ENCODE results near the gene VAPB.

VAPB gene

DNA sequence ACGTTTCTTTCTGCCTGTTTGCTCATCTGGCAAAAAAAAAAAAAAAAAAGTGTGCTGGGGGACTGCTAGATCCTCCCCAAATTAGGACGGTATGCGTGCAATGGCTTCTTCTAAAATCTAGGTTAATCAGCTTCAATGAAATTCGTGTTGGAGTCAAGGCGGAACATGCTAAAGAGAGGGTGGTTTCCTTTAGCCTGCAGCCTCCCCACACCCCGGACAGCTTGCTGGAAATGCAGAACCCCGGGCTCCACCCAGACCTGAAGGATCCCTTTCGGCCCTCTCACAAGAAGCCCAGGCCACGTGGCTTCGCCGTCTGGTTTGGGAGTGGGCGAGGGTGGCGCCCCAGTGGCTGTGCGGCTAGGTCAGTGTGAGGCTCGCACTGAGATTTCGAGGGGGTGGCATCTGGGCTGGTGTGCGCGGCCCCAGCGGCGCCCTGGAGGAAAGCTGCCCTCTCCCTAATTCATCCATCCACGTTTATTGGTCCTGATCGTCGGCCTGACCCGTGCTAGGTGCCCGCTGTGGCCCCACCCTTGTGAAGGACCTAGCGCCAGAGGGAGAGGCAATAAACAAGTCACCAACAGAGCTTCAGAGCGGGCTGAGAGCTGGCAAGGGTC lies 77.2 kb downstream of the VAPB start:
- DNase-seq, result no peak

DNA sequence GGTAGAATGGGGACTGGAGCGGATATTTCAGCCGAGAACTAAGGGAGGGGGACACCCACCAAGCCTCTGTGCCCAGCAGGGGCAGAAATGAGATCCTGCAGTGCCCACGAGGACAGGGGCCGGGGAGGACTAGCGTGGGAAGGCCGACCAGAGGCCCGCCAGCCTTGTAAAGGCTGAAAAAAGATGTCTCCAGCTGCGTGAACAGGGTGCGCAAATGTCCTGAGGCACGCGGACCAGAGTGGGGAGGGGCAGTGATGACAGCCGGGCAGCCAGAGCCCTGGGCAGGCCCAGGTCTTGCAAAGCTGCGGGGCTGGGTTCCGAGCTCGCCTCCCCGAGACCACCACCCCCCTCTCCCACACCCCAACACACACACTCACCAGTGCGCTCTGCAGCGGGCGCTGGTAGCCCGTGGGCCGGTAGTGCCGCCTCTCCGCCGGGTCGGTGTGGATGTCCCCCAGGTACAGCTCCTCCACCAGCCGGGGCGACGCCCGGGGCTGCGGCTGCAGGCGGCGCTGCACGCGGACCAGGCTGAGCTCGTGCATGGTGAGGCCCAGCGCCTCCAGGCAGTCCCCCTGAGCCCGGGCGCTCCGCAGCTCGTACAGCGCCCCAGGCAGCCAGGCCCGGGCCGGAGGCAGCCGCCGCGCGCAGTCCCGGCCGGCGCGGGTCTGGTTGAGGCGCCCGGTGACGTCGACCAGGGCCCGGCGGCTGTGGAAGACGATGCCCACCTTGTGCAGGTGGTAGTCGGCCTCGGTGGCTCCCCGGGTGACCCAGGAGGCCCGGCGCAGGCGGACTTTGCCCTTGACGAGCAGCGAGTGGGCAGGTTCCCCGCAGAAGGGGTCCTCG lies 77.9 kb downstream of the VAPB start:
- no peak for DNase-seq

DNA sequence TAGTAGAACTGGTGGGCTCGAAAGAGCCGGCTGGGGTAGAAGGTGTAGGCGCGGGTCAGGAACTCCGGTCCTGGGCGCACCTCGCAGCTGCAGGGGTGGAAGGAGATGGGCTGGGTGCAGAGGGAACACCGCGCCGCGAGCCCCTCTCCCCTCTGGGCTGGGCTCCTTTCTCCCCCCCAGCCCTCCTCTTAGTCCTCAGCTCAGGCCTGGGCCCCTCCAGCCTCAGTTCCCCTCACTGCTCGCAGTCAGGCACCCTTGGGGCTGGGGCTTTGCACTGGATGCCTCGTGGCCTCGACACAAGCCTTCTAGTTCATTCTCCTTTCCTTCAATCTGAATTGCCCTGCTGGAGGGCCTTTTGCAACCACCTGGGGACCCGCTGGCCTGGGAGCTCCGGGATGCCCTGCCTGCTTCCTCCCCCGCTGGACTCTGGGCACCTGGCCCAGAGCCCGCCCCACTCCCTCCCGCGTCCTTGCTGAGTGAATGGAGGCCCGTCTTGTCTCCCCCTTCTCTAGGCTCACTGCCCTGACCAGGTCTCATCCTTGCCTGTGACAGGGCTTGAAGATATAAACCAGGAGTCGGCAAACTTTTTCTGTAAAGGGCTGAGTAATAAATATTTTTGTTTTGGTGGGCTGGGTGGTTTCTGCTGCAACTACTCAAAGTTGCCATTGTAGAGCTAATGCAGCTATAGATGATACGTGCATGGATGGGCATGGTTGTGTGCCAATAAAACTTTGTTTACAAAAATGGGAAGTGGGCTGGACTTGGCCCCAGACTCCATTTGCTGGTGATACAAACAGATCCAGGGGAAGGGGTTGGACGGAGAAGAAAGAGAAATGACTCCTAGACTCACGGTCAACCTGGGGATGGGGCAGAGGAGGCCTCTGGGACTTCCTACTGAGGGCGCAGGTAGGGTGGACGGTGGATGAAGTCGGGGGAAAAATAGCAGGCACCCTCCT lies 78.8 kb downstream of the VAPB start:
- no peak for DNase-seq

DNA sequence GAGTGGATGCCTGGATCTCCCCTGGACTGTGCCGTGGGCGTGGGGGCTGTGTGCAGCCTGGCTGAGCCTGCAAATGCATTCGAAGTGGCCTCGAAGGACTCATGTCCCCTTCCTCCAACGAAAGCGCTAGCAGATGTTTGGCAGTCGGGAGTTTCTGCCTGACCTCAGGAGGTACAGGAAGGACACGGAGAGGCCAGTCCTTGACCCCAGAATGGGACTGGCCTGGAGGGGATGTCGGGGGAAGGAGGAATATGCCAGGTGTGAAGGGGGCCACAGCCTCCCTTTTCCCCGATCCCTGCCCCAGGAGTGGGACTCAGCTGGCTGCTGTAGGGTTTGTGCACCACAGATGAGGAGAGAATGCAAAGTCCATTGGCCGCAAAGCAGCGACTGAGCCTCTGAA lies 80.6 kb downstream of the VAPB start:
- DNase-seq, result no peak

GRCh38 chr20:58470336-58471192 lies 81.5 kb downstream of the VAPB start:
- DNase-seq, result no peak

- no peak for DNase-seq
Measured at GRCh38 chr20:58471193-58472164, 82.5 kb downstream of the VAPB start.

GRCh38 chr20:58472273-58473018 lies 83.4 kb downstream of the VAPB start:
- no peak for DNase-seq

DNA sequence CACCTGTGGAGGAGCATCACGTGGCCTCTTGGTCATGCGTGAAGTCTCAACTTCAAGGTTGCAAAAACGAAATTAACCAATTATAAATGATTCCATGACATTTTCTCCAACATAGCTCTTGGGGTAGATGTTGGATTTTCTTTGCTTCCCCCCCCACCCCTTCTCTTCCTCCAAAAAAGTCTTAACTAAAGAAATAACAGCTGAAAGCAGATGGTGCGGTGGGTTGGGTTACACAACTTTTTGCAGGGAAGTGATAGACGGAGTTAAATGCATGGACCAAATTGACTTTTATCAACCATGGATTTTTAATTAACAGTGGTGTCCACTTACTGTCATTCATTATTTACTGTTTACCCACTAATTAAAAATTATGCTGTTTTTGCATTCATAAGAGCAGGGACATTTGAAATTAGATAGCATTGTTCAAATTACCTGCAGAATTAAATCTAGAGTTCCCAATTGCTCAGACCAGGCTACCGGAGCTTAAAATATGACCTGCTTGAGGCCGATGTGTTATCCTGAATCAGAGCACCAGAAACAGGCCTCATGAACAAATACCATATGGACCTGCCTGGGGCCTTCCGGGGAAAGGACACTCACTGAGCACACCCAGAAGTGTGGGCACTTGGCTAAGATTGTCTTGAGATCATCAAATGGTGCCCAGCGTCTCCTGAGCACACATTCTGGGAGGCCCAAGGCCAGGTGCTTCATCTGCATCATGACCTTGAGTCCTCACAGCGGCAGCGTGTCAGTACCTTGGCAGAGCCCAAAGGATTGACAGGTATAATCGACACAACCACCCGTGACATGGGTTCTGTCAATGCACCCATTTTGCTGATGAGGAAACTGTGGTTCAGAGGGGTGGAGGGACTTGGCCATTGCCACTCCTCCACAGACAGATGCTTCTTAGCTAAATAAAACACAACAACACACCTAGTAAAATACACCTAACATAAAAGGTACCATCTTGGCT lies 84.7 kb downstream of the VAPB start:
- DNase-seq, result no peak

DNA sequence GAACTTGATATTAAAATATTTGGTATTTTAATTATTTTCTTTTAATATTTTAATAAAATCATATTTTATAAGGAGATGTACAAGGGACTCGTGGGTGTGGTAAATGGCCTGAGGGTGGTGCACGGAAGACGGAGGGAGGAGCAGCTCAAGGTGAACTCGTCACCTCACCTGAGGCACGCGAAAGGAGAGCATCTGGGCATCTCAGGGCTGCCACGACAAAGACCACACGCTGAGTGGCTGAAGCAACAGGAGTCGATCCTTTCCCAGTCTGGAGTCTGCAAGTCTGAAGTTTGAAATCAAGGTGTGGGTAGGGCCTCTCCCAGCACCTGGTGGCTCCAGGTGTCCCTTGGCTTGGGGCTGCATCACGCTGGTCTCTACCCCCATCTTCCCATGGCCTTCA lies 86.4 kb downstream of the VAPB start:
- DNase-seq, result no peak

GRCh38 chr20:58478141-58478805 lies 89.2 kb downstream of the VAPB start:
- DNase-seq, result no peak

DNA sequence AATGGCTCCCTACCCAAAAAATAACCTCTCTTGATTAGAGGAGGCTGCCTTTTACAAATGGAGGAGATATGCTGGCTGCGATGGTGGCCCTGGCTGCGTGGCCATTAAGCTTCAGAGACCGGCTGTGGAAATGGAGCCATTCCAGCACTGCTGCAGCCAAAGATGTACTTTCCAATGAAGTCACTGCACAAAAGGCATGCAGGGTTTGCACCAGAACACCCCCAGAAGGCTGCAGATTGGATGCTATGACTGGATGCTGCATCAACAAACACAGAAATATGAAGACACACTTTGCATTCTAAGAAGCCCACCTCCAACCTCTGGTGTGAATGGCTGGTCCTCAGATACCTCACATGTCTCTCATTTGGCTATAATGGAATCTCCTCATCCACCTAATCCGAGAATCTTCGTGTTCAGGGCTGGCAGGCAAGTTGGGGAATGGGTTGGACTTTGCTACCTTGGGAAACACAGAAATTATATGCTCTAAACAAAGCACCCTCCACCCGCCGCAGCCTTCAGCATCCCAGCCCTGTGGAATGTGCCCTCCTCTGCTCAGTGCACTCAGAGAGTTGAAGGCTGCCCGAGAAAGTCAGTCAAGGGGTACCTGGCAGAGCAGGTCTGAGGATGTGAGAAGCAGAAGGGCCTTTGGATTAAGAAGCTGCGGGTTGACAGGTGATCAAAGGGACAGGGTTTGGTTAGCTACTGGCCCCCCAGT lies 90.9 kb downstream of the VAPB start:
- DNase-seq, result no peak

DNA sequence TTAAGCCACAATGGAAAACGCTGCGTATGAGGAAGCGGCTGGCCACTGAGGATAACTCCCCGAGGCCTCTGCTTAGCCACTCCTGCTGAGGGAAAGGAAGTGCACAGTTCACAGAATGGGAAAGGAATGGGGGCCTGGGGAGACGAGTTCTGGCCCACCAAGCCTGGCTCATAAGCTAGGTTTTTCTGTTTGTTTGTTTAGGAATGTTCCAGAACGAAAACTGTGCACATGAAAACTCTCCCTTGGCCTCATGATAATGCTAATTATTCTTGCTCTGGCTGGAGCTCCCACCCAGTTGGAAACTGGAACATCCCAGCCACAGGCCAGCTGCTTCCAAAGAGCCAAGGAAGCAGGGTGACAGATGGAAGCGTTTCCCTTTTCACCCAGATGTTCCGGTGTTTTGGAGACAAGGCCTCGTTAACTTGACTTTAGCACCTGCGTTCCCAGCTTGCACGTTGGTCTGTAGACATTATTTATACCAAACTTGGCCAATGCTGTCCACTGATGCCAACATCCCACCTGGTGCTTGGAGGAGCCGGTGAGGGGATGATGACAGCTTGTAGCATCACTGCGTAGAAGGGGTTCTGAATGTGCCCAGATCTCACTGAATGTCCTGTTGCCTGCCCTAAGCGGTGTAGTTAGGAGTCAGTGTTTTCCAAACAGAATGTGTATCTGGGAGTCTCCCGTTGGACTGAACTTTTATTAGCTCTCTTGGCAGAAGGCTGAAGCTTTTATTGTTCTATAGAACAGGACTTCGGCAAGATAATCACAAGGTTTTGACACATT lies 91.7 kb downstream of the VAPB start:
- no peak for DNase-seq

- DNase-seq, result peak; percentile 25
Measured at GRCh38 chr20:58481481-58482021, 92.5 kb downstream of the VAPB start.

- no peak for DNase-seq
Measured at GRCh38 chr20:58482416-58482815, 93.4 kb downstream of the VAPB start.

DNA sequence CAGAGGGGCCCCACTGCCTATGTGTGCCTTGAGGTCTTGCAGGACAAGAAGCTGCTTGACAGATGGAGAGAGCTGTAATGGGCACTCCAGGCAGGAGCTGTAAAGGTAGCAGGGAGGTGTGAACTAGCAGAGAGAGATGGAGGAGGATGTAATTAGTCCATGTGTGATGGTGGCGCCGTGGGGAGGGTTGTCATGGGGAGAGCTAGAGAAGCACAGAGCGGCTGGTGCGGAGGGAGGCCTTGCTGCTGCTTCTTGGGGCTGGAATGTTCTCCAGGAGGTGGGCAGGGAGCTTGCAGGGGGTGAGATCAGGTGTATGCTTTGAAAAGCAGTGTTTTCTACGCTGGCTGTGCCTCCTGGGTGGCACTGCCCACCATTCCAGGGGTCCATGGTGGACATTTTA lies 94.0 kb downstream of the VAPB start:
- no peak for DNase-seq

- DNase-seq, result no peak
Measured at GRCh38 chr20:58483470-58483869, 94.4 kb downstream of the VAPB start.

DNA sequence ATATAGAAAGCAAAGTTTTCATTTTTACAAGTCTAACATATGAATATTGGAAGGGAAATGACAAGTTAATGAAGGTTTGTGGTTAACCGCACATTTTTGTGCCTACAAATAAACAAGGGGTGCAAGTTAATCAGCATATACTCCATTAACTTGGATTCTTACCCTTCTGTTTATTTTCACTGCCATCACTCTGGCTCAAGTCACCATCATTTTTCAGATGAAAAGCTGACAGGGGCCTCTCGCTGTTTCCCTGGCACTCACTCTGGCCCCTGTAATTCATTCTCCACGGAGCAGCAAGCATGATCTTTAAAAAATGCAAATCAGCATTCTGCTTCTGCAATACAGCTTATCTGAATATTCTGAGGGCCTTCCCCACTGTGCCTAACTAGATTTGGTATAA lies 96.4 kb downstream of the VAPB start:
- no peak for DNase-seq

Measured in CD4-positive, alpha-beta T cell treated with Interleukin-17A for 1 hour (primary cell).